ENCODE data around the gene NCKIPSD. TPM values are rescaled to one million over a fixed set of nuclear protein-coding genes. Genes with fewer than 3 reads are reported as not detected.
"Not testable (repeated sequence)": the region's sequence is repeated elsewhere in the genome, so short reads cannot be mapped to it uniquely, and the experiment has no call there.

Gene NCKIPSD
- total RNA-seq (ENCODE audit: unreplicated experiment) = 34.1 TPM
- long read RNA-seq, partial matches to known transcripts = 1 of 4 reads
- long read RNA-seq, other reads (novel, unspliced or antisense) = 1 of 4 reads

DNA sequence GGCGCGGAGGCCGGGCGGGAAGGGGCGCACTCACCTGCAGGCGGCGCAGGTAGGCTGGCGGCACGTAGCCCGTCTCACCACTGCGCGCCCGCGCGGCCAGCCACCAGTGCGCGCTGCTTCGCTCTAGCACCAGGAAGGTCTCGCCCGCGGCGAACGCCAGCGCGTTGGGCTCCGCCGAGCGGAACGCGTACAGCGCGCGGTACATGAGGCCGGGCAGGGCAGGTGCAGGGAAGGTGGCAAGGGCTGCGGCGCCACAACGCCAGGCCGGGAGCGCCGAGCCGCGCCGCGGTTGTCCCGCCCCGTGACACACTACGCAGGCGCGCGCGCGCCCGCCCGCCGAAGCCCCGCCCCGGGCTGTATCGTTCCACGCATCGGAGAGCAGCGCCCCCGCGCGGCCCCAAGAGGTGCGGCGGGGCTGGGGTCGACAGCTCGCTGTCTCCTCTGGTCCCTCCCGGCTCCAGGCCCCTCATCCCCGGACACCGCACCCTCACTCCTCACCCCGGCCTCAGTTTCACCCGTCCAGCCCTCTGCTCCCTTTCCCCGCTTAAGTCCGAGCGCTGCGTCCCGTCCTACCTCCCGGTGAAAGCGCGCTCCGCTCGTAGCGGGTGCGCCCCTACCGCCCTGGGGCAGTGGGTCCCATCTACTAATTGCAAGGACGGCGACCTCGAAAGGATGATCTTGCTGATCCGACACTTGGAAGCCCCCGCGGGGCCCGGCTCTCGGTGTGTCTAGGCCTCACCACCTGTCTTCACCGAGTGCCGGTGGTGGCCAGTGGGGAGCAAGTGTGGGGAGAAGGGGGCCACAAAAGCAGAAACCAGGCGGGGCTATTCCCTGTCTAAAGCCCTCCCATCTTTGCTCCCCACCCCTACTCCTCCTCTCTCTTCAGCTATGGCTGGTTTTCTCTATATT is at the start of gene NCKIPSD:
Gene NCKIPSD (minus strand): TSS at position 313 of the 909 bp plus-strand sequence. CDS start 108 bp downstream, at position 205.
- H3K36me3 Mint-ChIP-seq (ENCODE audit: low read depth, unreplicated experiment) = peaks cover 24% of the 10 kb centered on the region
- DNase-seq (ENCODE audit: low spot score) = peak; percentile 96
- no peaks in the 10 kb centered on the region for H3K9me3 Mint-ChIP-seq (ENCODE audit: unreplicated experiment)
- H3K27me3 Mint-ChIP-seq (ENCODE audit: unreplicated experiment) = peaks cover 12% of the 10 kb centered on the region
- TF ChIP-seq, protein P1, sequence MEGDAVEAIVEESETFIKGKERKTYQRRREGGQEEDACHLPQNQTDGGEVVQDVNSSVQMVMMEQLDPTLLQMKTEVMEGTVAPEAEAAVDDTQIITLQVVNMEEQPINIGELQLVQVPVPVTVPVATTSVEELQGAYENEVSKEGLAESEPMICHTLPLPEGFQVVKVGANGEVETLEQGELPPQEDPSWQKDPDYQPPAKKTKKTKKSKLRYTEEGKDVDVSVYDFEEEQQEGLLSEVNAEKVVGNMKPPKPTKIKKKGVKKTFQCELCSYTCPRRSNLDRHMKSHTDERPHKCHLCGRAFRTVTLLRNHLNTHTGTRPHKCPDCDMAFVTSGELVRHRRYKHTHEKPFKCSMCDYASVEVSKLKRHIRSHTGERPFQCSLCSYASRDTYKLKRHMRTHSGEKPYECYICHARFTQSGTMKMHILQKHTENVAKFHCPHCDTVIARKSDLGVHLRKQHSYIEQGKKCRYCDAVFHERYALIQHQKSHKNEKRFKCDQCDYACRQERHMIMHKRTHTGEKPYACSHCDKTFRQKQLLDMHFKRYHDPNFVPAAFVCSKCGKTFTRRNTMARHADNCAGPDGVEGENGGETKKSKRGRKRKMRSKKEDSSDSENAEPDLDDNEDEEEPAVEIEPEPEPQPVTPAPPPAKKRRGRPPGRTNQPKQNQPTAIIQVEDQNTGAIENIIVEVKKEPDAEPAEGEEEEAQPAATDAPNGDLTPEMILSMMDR (IDR thresholded peaks at IDR 0.05; ENCODE audit: unreplicated experiment) = peak; percentile 96
- H3K27ac Mint-ChIP-seq (ENCODE audit: unreplicated experiment) = peak within 1 kb of the TSS; percentile 64
- peak within 1 kb of the TSS; percentile 94 for H3K4me3 Mint-ChIP-seq (ENCODE audit: unreplicated experiment)
- peaks cover 28% of the 10 kb centered on the region for H3K4me1 Mint-ChIP-seq (ENCODE audit: unreplicated experiment)

DNA sequence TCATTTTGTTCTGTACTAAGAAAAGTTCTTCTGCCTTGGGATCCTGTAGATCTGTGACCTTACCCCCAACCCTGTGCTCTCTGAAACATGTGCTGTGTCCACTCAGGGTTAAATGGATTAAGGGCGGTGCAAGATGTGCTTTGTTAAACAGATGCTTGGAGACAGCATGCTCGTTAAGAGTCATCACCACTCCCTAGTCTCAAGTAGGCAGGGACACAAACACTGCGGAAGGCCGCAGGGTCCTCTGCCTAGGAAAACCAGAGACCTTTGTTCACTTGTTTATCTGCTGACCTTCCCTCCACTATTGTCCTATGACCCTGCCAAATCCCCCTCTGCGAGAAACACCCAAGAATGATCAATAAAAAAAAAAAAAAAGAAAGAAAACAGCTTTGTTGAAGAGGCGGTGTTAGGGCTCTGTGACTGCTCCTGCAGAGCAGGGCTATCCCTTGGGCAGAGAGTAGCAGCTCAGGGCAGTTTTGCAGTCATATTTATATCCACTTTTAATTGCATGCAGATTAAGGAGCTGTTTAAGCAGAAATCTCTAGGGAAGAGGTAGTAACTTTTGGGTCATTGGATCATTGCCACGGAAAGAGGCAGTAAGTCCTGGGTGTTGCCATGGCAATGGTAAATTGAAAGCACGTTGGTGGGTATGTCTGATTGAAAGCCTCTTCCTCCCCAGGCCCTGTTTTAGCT is 49.5 kb upstream of the NCKIPSD start:
- not testable (repeated sequence) for H3K4me3 Mint-ChIP-seq (ENCODE audit: unreplicated experiment); H3K27me3 Mint-ChIP-seq (ENCODE audit: unreplicated experiment); H3K4me1 Mint-ChIP-seq (ENCODE audit: unreplicated experiment); H3K36me3 Mint-ChIP-seq (ENCODE audit: low read depth, unreplicated experiment); DNase-seq (ENCODE audit: low spot score); H3K9me3 Mint-ChIP-seq (ENCODE audit: unreplicated experiment)
- H3K27ac Mint-ChIP-seq (ENCODE audit: unreplicated experiment) = peak overlapping the region; percentile 42

DNA sequence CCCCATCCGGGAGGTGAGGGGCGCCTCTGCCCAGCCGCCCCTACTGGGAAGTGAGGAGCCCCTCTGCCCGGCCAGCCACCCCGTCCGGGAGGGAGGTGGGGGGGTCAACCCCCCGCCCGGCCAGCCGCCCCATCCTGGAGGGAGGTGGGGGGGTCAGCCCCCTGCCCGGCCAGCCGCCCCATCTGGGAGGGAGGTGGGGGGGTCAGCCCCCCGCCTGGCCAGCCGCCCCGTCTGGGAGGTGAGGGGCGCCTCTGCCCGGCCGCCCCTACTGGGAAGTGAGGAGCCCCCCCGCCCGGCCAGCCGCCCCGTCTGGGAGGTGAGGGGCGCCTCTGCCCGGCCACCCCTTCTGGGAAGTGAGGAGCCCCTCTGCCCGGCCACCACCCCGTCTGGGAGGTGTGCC is 48.8 kb upstream of the NCKIPSD start:
- not testable (repeated sequence) for H3K4me3 Mint-ChIP-seq (ENCODE audit: unreplicated experiment); H3K36me3 Mint-ChIP-seq (ENCODE audit: low read depth, unreplicated experiment); H3K4me1 Mint-ChIP-seq (ENCODE audit: unreplicated experiment); DNase-seq (ENCODE audit: low spot score); H3K27ac Mint-ChIP-seq (ENCODE audit: unreplicated experiment); H3K9me3 Mint-ChIP-seq (ENCODE audit: unreplicated experiment); H3K27me3 Mint-ChIP-seq (ENCODE audit: unreplicated experiment)

DNA sequence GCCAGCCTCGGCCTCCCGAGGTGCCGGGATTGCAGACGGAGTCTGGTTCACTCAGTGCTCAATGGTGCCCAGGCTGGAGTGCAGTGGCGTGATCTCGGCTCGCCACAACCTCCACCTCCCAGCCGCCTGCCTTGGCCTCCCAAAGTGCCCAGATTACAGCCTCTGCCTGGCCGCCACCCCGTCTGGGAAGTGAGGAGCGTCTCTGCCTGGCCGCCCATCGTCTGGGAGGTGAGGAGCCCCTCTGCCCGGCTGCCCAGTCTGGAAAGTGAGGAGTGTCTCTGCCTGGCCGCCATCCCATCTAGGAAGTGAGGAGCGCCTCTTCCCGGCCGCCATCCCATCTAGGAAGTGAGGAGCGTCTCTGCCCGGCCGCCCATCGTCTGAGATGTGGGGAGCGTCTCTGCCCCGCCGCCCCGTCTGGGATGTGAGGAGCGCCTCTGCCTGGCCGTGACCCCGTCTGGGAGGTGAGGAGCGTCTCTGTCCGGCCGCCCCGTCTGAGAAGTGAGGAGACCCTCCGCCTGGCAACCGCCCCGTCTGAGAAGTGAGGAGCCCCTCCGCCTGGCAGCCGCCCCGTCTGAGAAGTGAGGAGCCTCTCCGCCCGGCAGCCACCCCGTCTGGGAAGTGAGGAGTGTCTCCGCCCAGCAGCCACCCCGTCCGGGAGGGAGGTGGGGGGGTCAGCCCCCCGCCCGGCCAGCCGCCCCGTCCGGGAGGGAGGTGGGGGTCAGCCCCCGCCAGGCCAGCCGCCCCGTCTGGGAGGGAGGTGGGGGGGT is 48.2 kb upstream of the NCKIPSD start:
- not testable (repeated sequence) for H3K36me3 Mint-ChIP-seq (ENCODE audit: low read depth, unreplicated experiment); DNase-seq (ENCODE audit: low spot score); H3K9me3 Mint-ChIP-seq (ENCODE audit: unreplicated experiment); H3K27me3 Mint-ChIP-seq (ENCODE audit: unreplicated experiment); H3K4me1 Mint-ChIP-seq (ENCODE audit: unreplicated experiment); H3K27ac Mint-ChIP-seq (ENCODE audit: unreplicated experiment); H3K4me3 Mint-ChIP-seq (ENCODE audit: unreplicated experiment)

DNA sequence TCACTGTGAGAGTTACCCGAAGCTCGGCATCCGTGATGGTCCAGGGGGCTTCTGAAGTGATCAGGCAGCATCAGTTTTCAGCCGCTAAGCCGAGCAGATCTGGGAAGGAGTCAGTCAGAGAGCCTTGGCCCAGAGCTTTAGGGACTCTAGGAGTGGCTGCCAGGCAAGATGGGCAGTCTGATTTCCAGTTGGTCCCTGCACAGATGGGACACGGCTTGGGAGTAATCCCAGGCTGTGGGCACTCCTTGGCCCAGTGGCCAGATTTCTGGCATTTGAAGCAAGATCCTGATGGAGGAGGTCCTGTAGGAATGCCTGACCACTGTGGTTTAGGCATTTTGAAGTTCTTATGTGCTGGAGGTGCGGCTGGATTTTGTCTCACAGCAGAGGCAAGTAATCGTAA is 41.8 kb upstream of the NCKIPSD start:
- Mint-ChIP-seq H3K27ac (ENCODE audit: unreplicated experiment) (no peak overlapping the region), H3K4me3 (ENCODE audit: unreplicated experiment) (no peak overlapping the region), H3K4me1 (ENCODE audit: unreplicated experiment) (peaks cover 7% of the 10 kb centered on the region), H3K36me3 (ENCODE audit: low read depth, unreplicated experiment) (no peaks in the 10 kb centered on the region), H3K9me3 (ENCODE audit: unreplicated experiment) (no peaks in the 10 kb centered on the region), H3K27me3 (ENCODE audit: unreplicated experiment) (no peaks in the 10 kb centered on the region)
- DNase-seq (ENCODE audit: low spot score) = no peak
- TF ChIP-seq, protein P1 (IDR thresholded peaks at IDR 0.05; ENCODE audit: unreplicated experiment) = no peak

DNA sequence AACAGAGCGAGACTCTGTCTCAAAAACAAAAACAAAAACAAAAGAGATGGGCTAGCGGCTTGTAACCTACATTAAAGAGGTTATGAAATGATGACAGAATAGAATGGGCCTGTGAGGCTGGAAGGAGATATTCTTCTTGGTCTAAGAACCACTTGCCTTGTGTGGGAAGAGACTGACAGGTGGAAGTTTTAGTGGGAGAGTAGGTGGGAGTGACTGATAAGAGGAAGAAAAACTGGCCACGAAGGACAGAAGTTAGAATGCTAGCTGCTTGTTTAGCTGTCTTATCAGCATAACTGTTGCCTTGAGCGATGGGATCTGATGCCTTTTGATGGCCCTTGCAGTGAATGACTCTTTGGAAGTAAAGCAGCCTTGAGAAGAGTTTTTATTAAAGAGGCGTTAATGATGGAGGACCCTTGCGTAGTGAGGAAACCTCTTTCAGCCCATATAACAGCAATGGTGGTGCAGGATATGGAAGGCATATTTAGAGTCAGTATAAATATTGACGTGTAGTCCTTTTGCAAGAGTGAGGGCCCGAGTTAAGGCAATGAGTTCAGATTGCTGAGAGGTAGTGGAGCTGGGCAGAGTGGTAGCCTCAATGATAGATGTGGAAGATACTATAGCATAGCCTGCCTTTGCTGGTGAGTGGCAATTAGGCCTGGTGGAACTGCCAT is 39.6 kb upstream of the NCKIPSD start:
- H3K4me3 Mint-ChIP-seq (ENCODE audit: unreplicated experiment); H3K9me3 Mint-ChIP-seq (ENCODE audit: unreplicated experiment); H3K27ac Mint-ChIP-seq (ENCODE audit: unreplicated experiment); H3K27me3 Mint-ChIP-seq (ENCODE audit: unreplicated experiment); H3K4me1 Mint-ChIP-seq (ENCODE audit: unreplicated experiment); H3K36me3 Mint-ChIP-seq (ENCODE audit: low read depth, unreplicated experiment); DNase-seq (ENCODE audit: low spot score): not testable (repeated sequence)
